ENCODE results near the gene RFTN1. TPM values are rescaled to one million over a fixed set of nuclear protein-coding genes. Genes with fewer than 3 reads are reported as not detected.

RFTN1 gene
- total and polyA plus RNA-seq, 9 of the 15 experiments (the other 6 are each of a cell fraction or from before 2014, with no cell fraction given): 0.08 to 0.51 (median 0.11) TPM; not detected in 6

- TF ChIP-seq HES1 (IDR thresholded peaks at IDR 0.05; ENCODE audit: low read depth): no peak
- no peak for TF ChIP-seq MITF (IDR thresholded peaks at IDR 0.05)
- TF ChIP-seq ZNF79 (CRISPR knock-in tag; IDR thresholded peaks at IDR 0.05; ENCODE audit: low read depth): no peak
- TF ChIP-seq JUNB (CRISPR knock-in tag; conservative IDR thresholded peaks at IDR 0.05): no peak
- no peak for TF ChIP-seq HDGF (IDR thresholded peaks at IDR 0.05)
- TF ChIP-seq FOS (IDR thresholded peaks at IDR 0.05; ENCODE audit: extremely low read depth, insufficient read length): no peak
- no peak for TF ChIP-seq PHF20 (IDR thresholded peaks at IDR 0.05; ENCODE audit: partially characterized antibody)
- no peak for TF ChIP-seq TAF15 (IDR thresholded peaks at IDR 0.05; ENCODE audit: low read depth, low read length)
- TF ChIP-seq MYC (IDR thresholded peaks at IDR 0.05; ENCODE audit: low read depth, low read length): peak; percentile 17; the same call in 1 of the 2 replicates
- no peak for TF ChIP-seq MYC (CRISPR knock-in tag; IDR thresholded peaks at IDR 0.05; ENCODE audit: borderline replicate concordance, low read depth)
- 0 out of 4 replicates have a peak, but pooled peaks of 1 of the 2 experiments have one; percentile 32 for TF ChIP-seq MNT (conservative IDR thresholded peaks at IDR 0.05)
- peak; percentile 20 to 38 (median 30); a peak in 2 of 6 replicates for TF ChIP-seq CTCF (IDR thresholded peaks at IDR 0.05 in 2 of 3, conservative IDR thresholded peaks at IDR 0.05 in 1 of 3; ENCODE audit: insufficient read depth in 2 of 3, low read depth in 1 of 3, low read length in 3 of 3)
- TF ChIP-seq ZNF740 (CRISPR knock-in tag; IDR thresholded peaks at IDR 0.05): no peak
- no peak for TF ChIP-seq ZNF740 (tag; IDR thresholded peaks at IDR 0.05)
- TF ChIP-seq LARP7 (IDR thresholded peaks at IDR 0.05): no peak
- no peak for TF ChIP-seq TCF15 (CRISPR knock-in tag; IDR thresholded peaks at IDR 0.05)
- TF ChIP-seq ATF3 (IDR thresholded peaks at IDR 0.05): no peak
- TF ChIP-seq ATF3 (CRISPR knock-in tag; conservative IDR thresholded peaks at IDR 0.05): no peak
- TF ChIP-seq ZEB2 (IDR thresholded peaks at IDR 0.05): no peak
- TF ChIP-seq NFIC (IDR thresholded peaks at IDR 0.05): no peak
- no peak for TF ChIP-seq ILK (tag; IDR thresholded peaks at IDR 0.05; ENCODE audit: borderline replicate concordance, low read depth)
Measured at GRCh38 chr3:16377847-16378302, 135.6 kb downstream of the RFTN1 start (continued).
